HT-29 (cell line): Measurements from ENCODE around the gene MMP15. TPM values are rescaled to one million over a fixed set of nuclear protein-coding genes. Genes with fewer than 3 reads are reported as not detected.
A peak's percentile ranks its signal among the peaks of the same experiment; 100 is the strongest.
"Not testable (repeated sequence)": the region's sequence is repeated elsewhere in the genome, so short reads cannot be mapped to it uniquely, and the experiment has no call there.

ENCODE experiments used
- DNase-seq: peaks from one replicate; pipeline ENCODE4 v3.0.0-alpha.2; 2015; ENCODE audit warnings: low spot score
- total RNA-seq: library from RNA; depleted of rRNA; stranded (reverse); fragments of >200 nt; shearing (Covaris generic); gene quantifications from 2 replicates; pipeline ENCODE4 v1.2.3, GENCODE V29; 2014

The MMP15 gene
- total RNA-seq, 1 experiment from 2014 or later: 94.1 TPM

DNA sequence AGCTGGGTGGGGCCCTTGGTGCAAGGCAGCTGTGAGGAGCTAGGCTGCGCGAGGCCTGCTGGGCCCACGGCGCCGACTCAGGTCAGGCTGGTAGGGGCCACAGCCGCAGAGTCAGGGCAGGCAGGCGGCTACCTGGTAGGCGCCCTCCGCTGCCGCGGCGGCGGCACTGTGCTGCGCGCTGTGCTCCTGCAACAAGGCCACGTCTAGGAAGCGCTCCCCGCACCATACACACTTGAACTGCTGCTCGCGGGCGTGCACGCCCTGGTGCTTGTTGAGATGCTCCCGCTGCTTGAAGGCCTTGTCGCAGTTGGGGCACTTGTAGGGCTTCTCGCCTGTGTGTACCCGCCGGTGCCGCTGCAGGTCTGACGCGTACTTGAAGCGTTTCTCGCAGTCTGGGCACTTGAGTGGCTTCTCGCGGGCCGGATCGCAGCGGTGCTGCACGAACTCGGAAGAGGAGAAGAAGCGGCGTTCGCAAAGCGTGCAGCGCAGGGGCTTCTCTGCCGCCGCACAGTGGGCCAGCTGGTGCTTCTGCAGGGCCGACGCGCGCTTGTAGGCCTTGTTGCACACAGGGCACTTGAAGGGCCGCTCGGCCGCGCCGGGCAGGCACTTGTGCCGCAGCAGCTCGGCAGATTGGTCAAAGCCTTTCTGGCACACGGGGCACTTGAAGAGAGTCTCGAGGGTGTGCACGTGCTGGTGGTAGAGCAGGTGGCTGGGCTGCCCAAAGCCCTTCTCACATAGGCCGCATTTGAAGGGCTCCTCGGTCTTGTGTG lies 29.0 kb upstream of the MMP15 start:
- no peak for DNase-seq

- no peak for DNase-seq
Observed at GRCh38 chr16:57997176-57997527, 28.4 kb upstream of the MMP15 start.

DNA sequence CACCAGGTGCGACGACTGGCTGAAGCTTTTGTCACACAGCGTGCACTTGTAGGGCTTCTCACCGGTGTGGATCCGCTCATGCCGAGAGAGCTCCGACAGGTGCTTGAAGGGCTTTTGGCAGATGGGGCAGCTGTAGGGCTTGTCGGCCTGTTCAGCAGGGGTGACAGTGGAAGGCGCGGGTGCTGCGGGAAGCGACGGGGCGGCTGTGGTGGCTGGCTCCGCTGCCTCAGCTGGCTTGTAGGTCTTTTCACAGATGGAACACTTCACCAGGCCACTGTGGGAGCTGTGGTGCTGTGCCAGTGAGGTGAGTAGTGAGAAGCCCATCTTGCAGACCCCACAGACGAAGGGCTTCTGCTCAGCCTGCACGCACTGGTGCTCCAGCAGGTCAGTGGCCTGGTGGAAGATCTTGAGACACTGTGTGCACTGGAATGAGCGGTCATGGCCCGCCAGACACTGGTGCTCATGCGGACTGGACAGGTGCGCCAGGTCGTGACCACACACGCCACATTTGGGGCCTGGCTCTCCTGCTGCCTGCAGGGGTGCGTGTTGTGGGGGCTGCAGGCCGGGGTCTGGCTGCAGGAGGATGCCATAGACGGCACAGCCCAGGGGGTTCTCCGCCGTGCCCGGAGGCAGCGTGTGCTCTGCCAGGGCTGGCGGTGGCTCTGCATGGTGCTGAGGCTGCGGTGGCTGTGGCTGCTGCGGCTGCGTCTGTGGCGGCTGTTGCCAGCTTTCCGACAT lies 27.9 kb upstream of the MMP15 start:
- DNase-seq: no peak

DNA sequence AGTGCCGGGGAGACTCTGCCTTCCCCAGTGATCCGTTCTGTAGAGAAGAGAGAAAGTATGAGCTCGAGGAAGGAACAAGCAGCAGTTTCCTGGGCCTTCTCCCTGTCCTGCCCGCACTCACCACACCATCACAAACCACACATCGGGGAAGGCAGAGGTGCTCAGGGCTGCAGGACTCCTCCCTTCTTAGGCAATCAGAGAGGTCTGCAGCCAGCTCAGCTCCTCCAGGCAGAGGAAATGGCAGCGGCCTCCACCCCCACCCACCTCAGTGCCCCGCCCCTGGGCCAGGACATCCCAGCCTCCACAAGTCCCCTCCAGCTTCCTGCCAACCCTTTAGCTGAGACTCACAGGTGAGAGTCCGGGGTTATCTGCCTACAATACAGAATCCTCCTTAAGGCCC lies 27.1 kb upstream of the MMP15 start:
- no peak for DNase-seq

DNA sequence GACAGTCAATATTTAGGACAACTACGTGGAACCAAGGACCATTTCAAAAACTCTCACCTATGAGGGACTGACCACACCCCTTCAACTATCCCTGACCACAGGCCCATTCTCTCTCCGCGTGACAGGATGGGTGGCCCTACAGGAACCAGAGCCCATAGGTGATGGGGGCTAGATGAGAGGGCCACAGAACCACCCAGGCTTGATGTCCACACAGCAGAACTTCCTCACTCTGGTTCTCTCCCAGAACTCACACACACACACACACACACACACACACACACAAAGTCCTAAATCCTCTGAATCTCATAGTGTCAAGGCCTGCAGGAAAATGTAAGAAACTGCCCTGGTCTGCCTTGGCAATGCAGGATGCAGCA lies 26.6 kb upstream of the MMP15 start:
- no peak for DNase-seq

DNA sequence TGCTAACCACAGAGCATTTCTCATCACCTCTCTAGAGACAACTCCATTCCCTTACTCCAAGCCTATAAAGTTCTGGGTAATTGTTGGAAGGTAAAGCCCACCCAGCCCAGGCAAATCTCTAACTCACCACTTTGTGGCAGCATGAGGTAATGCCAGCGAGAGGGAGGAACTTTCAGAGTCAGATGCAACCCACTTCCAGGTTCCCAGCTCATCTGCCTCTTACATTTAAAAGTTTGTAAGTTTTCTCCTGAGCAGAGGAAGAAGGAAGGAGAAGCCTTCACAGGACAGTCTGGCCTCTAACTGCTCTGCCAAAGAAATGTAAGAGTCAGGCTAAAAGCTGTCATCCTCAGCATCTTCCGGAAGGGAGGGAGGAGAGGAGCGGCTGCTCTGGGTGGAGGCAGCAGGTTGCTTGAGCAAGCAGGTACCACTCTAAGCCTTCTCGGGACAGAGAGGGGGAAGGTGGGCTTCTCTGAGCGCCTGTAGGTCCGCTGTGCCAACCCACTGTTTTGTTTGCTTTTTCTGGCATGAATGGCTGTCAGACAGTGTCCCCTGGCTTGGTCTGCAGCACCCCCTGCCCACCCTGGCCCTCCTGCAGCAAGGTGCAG lies 26.1 kb upstream of the MMP15 start:
- no peak for DNase-seq

GRCh38 chr16:57999971-58000705 lies 25.4 kb upstream of the MMP15 start, which contains the start of gene ZNF319:
Gene ZNF319 (minus strand): TSS chr16:58000672. CDS start chr16:57998265, 2,407 bp downstream.
- peak; percentile 30 for DNase-seq

DNA sequence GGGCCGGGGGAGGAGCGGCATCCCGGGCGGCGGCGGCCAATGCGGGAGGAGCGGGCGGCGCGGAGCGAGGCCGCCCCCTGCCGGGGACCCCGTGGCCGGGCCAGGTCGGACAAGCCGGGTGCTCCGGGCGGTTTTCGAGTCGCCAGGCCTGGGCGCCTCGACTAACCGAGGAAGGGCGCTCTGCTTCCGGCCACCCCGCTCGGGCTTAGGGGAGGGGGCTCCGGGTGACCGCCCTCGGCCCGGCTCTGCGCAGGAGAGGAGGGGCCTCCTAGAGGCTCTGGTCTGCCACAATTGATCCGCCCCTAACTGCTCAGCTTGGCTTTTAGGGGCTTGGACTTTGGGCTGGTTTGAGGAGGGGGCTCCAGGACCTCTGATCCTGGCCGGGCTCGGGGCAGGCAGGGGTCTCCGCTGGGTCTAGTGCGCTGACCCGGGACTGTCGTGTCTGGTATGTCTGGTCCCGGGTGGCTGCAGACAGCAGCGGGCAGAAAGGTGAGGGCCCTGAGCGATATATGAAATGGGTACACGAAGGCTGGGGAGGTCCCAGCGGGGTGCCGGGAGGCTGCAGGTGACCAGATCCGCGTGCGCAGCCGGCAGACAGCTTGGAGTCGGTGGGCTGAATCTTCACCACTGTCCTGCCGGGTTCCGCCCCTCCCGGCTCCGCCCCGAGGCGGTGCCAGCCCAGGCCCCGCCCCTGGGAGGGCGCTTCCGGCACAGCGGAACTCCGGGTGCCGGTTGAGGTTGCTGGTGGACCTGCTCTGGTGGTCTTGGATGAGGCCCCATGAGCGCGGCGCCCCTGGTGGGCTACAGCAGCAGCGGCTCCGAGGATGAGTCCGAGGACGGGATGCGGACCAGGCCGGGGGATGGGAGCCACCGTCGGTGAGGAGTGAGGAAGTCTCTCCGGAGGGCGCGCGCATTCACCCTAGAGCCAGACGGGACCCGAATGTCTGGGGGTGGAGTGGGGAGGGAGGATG lies 24.6 kb upstream of the MMP15 start, which contains the start of gene USB1:
TSS of gene USB1 (plus strand) at position 702 of the 971 bp plus-strand sequence. CDS start at position 779, 77 bp downstream.
- peak; percentile 79 for DNase-seq

- DNase-seq: no peak
Observed at GRCh38 chr16:58001781-58002415, 23.7 kb upstream of the MMP15 start.

DNA sequence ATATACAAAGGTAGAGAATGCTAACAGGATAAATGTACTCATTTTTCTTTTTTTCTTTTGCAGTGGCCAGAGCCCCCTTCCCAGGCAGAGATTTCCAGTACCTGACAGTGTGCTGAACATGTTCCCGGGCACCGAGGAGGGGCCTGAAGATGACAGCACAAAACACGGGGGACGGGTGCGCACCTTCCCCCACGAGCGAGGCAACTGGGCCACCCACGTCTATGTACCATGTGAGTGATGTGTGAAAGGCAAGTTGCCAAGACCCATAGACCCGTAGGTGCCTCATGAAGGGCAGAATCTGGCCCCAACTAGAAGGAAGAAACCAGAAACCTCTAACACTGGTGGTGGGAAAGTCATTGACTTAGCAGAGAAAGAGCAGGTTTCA lies 23.1 kb upstream of the MMP15 start:
- no peak for DNase-seq

- DNase-seq: no peak
Observed at GRCh38 chr16:58002936-58003335, 22.6 kb upstream of the MMP15 start.

DNA sequence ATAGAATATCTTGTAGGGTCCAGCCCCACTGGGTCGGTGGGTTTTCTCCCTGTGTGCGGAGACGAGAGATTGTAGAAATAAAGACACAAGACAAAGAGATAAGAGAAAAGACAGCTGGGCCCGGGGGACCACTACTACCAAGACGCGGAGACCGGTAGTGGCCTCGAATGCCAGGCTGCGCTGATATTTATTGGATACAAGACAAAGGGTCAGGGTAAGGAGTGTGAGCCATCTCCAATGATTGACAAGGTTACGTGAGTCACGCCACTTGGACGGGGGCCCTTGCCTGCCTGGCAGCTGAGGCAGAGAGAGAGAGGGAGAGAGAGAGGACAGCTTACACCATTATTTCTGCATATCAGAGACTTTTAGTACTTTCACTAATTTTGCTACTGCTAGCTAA lies 20.8 kb upstream of the MMP15 start:
- not testable (repeated sequence) for DNase-seq

DNA sequence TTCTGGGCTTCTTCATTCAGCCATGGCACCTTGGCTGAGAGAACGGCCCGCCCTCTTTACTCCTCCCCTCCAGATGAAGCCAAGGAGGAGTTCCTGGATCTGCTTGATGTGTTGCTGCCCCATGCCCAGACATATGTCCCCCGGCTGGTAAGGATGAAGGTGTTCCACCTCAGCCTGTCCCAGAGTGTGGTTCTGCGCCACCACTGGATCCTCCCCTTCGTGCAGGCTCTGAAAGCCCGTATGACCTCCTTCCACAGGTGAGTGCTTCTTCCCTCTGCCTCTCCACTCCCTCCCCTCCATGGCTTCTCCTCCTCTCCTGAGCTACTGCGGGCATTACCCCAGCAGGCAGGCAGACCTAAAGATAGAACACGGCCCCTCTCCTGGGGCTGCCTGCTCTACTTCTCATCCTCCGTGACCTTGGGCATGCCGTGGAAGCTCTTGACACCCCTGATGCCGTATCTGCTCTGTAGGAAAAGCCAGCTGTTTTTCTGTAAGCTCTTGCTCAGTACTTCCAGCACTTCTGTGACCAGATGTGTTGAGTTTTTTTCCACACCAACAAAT lies 15.6 kb upstream of the MMP15 start:
- DNase-seq: no peak

DNA sequence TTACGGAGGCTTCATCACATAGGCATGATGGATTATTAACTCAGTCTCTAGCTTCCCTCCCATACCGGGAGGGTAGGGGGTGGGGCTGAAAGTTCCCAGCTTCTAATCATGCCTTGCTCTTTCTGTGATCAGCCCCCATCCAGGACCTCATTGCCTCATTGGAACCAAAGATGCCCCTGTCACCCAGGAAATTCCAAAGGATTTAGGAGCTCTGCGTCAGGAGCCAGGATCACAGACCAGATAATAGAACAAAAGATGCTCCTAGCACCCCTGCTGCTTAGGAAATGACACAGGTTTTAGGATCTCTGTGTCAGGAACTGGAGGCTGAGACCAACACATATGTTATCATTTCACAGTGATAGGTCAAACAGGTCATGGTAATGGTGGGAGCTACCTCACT lies 14.7 kb upstream of the MMP15 start:
- no peak for DNase-seq

DNA sequence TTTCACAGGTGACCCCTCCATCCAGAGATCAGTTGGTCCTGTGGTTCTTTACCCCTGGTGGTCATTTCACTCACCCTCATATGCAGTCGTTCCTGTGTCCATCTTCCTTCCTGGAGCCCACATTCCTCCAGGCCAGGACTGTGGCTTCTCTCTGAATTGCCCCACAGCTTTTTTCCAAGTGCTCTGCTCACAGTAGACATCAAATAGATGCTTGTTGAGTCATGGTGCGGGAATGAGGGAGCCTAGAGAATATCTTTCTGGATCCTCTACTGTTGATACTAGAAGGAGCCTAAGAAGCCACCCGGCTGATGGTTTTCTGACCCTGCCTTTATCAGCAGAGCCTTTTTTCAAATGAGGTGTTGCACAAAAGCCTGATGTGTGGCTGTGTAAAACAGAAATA lies 13.9 kb upstream of the MMP15 start:
- DNase-seq: no peak

DNA sequence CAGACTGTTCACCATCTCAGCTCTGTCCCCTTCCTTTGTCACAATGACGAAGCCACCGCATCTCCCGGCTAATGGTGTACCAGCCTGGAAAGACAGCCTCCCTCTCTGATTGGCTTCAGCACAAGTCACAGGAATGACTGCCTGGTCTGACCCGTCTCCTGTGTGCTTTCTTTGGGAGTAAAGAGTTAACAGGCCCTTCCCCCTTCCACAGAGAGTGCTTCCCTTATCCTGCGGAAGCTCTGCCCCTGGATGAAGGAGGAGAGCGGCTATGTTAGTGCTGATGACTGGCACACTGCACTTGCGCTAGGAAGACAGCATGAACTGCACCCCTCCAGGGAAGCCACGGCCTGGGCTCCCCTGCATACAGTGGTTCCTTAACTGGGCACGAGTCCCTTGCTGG lies 13.1 kb upstream of the MMP15 start:
- DNase-seq: no peak

DNA sequence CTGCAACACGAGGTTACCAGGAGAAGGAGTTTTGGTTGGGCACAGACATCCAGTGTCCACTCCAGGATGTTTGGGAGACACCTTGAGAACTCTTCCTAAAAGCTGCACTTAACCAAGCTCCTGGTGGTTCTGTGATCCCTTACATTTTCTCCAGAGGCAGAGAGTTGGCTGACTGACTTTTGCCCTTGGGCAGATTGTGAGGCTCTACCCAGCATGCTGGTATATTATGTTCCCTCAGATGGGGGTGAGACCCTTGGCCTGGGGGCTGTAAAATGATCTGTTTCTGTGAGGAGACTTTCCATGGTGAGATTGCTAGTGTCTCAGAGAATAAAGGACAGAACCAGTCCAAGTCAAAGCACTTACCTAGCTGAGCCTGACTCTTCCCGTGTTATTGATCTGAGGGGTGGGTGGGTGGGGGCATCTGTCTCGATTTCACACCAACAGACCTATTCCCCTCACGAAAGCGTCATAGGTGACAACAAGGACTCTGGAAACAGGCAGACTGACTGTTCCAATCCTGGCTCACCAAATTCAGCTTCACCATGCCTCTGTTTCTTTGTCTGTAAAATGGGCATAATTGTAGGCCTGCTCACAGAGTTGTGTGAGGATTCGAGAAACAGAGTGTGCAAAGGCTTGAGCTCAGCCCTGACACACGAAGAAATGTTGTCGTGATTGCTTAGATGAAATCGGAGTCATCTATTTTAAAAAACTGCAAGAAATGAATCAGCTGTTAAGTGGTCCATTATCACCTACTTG lies 12.2 kb upstream of the MMP15 start:
- no peak for DNase-seq

DNA sequence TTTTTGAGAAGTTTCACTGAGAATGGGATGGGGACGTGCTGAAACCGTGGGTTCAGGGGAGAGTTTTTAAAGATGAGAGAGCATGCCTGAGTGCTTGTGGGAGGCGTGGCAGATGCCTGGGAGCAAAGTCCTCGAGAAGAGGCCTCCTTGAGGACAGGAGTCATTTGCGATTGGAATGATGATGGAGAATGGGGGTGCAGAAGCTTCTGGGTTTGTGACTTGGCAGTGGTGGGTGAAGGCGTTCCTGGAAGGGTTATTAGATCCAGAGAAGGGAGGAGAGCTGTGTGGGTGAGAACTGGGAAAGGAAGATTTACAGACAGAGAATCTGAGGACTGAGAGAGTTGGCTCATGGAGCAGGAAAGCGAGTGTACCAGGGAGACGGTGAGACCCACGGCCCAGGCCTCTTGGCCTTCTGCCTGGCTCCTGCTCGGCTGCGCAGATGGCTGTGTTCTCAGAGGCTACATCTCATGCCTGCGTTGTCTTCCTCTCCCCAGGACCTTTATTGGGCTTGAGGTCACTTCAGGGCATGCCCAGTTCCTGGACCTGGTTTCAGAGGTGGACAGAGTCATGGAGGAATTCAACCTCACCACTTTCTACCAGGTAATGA lies 8.6 kb upstream of the MMP15 start:
- DNase-seq: no peak

DNA sequence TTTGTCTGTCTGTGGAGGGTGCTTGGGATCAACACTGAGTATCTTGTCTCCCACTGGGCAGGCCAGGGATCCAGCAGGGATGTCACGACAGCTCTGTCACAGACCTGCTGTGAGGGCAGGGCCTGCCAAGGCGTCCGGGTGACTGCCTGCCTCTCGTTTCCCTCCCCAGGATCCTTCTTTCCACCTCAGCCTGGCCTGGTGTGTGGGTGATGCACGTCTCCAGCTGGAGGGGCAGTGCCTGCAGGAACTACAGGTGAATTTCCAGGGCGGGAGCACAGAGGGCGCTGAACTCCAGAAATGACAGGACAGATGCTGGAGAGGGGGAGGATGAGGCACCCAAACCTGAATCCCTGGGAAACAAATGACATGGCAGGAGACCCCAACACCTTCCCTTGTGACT lies 6.8 kb upstream of the MMP15 start:
- DNase-seq: no peak
